HCT116 (cell line): ENCODE measurements around the gene PDE6C. TPM values are rescaled to one million over a fixed set of nuclear protein-coding genes. Genes with fewer than 3 reads are reported as not detected.

Source experiments
- ATAC-seq: fragments of 200-7000 bp; cut with Tn5 transposase; 2 replicates; pipeline ENCODE4 v1.9.1; 2020; ENCODE audit warnings: mild to moderate bottlenecking, moderate library complexity
- BruUV-seq: library from RNA; stranded (reverse); fragments of 400-500 nt; replicated peaks from 2 replicates; lab custom pipeline; 2021; lab: Mats Ljungman, UMichigan
- CTCF ChIA-PET: fragments of 300-600 bp; sonication (Branson Sonifier 250); formaldehyde crosslinking; loops from one replicate; lab custom pipeline; 2021; ENCODE audit warnings: antibody characterized with exemption; lab: Charles Lee
- POLR2A ChIA-PET: fragments of 300-600, 350-600 bp; sonication (Branson Sonifier 250); formaldehyde crosslinking; loops from one replicate; lab custom pipeline; 2021; ENCODE audit warnings: antibody characterized with exemption; lab: Charles Lee
- RAD21 ChIA-PET, 2 experiments: fragments of 300-600 bp; sonication (Branson Sonifier 250); formaldehyde crosslinking; loops; one replicate each; lab custom pipeline; 2023; ENCODE audit warnings: low total read pairs in 2 of 2; ENCODE audit not compliant: uncharacterized antibody in 2 of 2, unreplicated experiment in 2 of 2, low non-redundant PET in 1 of 2; lab: Charles Lee
- DNase-seq: peaks from one replicate; pipeline ENCODE4 v3.0.0-alpha.2; 2010; ENCODE audit warnings: low read depth, low spot score
- H2AFZ ChIP-seq: fragments of 200-600 bp; shearing (Covaris generic), sonication (generic); 2 replicates; pipeline ENCODE4 v1.6.1; 2017; ENCODE audit warnings: low read depth, mixed run types, mixed read lengths, antibody characterized with exemption, low read length; ENCODE audit not compliant: poor library complexity, severe bottlenecking
- H3K27ac ChIP-seq: 2 replicates; pipeline ENCODE4 v1.5.1; 2012; ENCODE audit warnings: low read depth, low read length
- H3K27me3 ChIP-seq: fragments of 200-600 bp; sonication (generic); 2 replicates; pipeline ENCODE4 v1.6.1; 2016; ENCODE audit warnings: mixed run types, low read length, mixed read lengths; ENCODE audit not compliant: insufficient read depth
- H3K36me3 ChIP-seq, 2 experiments: fragments of 200-500 bp in 1 of 2; fragments of 200-600 bp in 1 of 2; sonication (Bioruptor generic) in 1 of 2; sonication (generic) in 1 of 2; 2 replicates each; pipeline versions ENCODE4 v1.5.1 to v1.6.1; 2014 to 2016; ENCODE audit warnings: low read length in 2 of 2, inconsistent platforms in 1 of 2, mixed read lengths in 1 of 2, mixed run types in 1 of 2; ENCODE audit not compliant: insufficient read depth in 2 of 2, control insufficient read depth in 1 of 2
- H3K4me1 ChIP-seq, 2 experiments: fragments of 200-600 bp in 1 of 2; sonication (generic) in 1 of 2; 2 replicates each; pipeline versions ENCODE4 v1.5.1 to v1.6.1; 2012 to 2017; ENCODE audit warnings: low read length in 2 of 2, inconsistent platforms in 1 of 2, mild to moderate bottlenecking in 1 of 2, mixed read lengths in 1 of 2, mixed run types in 1 of 2, moderate library complexity in 1 of 2; ENCODE audit not compliant: insufficient read depth in 2 of 2, control insufficient read depth in 1 of 2
- H3K4me2 ChIP-seq: fragments of 200-600 bp; sonication (generic); 2 replicates; pipeline ENCODE4 v1.6.1; 2017; ENCODE audit warnings: mixed run types, low read length, mixed read lengths
- H3K4me3 ChIP-seq, 2 experiments: fragments of 200-600 bp in 1 of 2; sonication (generic) in 1 of 2; replicated peaks in 1 of 2; 2 replicates each; pipeline ENCODE4 v1.5.1; 2011 to 2016; ENCODE audit warnings: low read length in 2 of 2, control low read depth in 1 of 2, low read depth in 1 of 2, mild to moderate bottlenecking in 1 of 2, mixed read lengths in 1 of 2, mixed run types in 1 of 2
- H3K79me2 ChIP-seq: fragments of 200-600 bp; sonication (generic); 2 replicates; pipeline ENCODE4 v1.6.1; 2017; ENCODE audit warnings: mild to moderate bottlenecking, mixed run types, low read length, moderate library complexity, mixed read lengths; ENCODE audit not compliant: insufficient read depth
- H3K9ac ChIP-seq: fragments of 200-600 bp; sonication (generic); 2 replicates; pipeline ENCODE4 v1.6.1; 2016; ENCODE audit warnings: low read length, mixed read lengths
- H3K9me2 ChIP-seq: fragments of 200-600 bp; sonication (generic), shearing (Covaris generic); 2 replicates; pipeline ENCODE4 v1.6.1; 2017; ENCODE audit warnings: mixed run types, mild to moderate bottlenecking, moderate library complexity; ENCODE audit not compliant: insufficient read depth
- H3K9me3 ChIP-seq, 2 experiments: fragments of 200-500 bp in 1 of 2; fragments of 200-600 bp in 1 of 2; sonication (Bioruptor generic) in 1 of 2; sonication (generic) in 1 of 2; 2 replicates each; pipeline ENCODE4 v1.6.1; 2014 to 2017; ENCODE audit warnings: low read length in 2 of 2, mixed read lengths in 2 of 2, inconsistent platforms in 1 of 2, low read depth in 1 of 2, mild to moderate bottlenecking in 1 of 2, mixed run types in 1 of 2, moderate library complexity in 1 of 2; ENCODE audit not compliant: control insufficient read depth in 1 of 2, insufficient read depth in 1 of 2
- H4K20me1 ChIP-seq: fragments of 200-600 bp; sonication (generic), shearing (Covaris generic); 2 replicates; pipeline ENCODE4 v1.6.1; 2017; ENCODE audit warnings: mixed run types, mild to moderate bottlenecking, moderate library complexity; ENCODE audit not compliant: insufficient read depth
- CEBPB ChIP-seq: IDR thresholded peaks from 2 replicates; pipeline ENCODE4 v1.6.1; 2012; ENCODE audit warnings: low read depth
- EGR1 ChIP-seq: IDR thresholded peaks from 2 replicates; pipeline ENCODE4 v1.6.1; 2012; ENCODE audit warnings: low read depth
- ELF1 ChIP-seq: IDR thresholded peaks from 2 replicates; pipeline ENCODE4 v1.6.1; 2012; ENCODE audit warnings: low read depth, borderline replicate concordance
- EZH2phosphoT487 ChIP-seq: fragments of 200-600 bp; IDR thresholded peaks from 2 replicates; pipeline ENCODE4 v1.6.1; 2018; ENCODE audit warnings: antibody characterized with exemption, borderline replicate concordance
- POLR2AphosphoS5 ChIP-seq: IDR thresholded peaks from 2 replicates; pipeline ENCODE4 v1.6.1; 2011; ENCODE audit warnings: mild to moderate bottlenecking, low read depth, low read length, moderate library complexity
- RAD21 ChIP-seq: IDR thresholded peaks from 2 replicates; pipeline ENCODE4 v1.6.1; 2012; ENCODE audit warnings: low read depth, mild to moderate bottlenecking
- SIN3A ChIP-seq: IDR thresholded peaks from 2 replicates; pipeline ENCODE4 v1.6.1; 2012; ENCODE audit warnings: low read depth
- ZFX ChIP-seq: fragments of 450-650 bp; IDR thresholded peaks from 2 replicates; pipeline ENCODE4 v1.6.1; 2017
- ZNF274 ChIP-seq: fragments of 200-500 bp; sonication (Bioruptor generic); IDR thresholded peaks from 2 replicates; pipeline ENCODE4 v1.6.1; 2014; ENCODE audit warnings: mild to moderate bottlenecking, low read depth, low read length, inconsistent platforms
- intact Hi-C: fragments of 100-400 bp; cut with micrococcal nuclease; formaldehyde crosslinking; loops from 2 replicates; pipeline ENCODE4 v1.10.0; 2022
- total RNA-seq: library from RNA; stranded (reverse); gene quantifications from one replicate; pipeline ENCODE4 v1.2.1, GENCODE V29; 2021; ENCODE audit not compliant: unreplicated experiment
- TF ChIP-seq, protein P1 (sequence below): IDR thresholded peaks from 2 replicates; pipeline ENCODE4 v1.6.1; 2012
- TF ChIP-seq, protein P2 (sequence below): IDR thresholded peaks from 2 replicates; pipeline ENCODE4 v1.6.1; 2012; ENCODE audit warnings: low read depth

The PDE6C gene
- total RNA-seq, 1 experiment from 2014 or later = not detected

DNA sequence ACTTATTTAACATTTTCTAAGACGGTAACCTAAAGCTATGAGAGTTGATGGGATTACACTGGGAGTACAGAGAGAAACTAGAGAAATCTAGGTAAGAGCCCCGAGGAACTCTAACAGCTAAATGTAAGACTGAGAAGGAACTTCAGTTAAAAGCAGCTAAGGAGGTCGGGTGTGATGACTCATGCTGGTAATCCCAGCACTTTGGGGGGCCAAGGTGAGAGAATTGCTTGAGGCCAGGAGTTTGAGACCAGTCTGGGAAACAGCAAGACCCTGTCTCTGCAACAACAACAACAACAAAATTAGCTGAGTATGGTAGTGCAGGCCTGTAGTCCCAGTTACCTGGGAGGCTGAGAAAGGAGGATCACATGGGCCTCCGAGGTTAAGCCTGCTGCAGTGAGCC, 66.0 kb downstream of the PDE6C start:
- ATAC-seq (no peak), DNase-seq (no peak)
- Histone ChIP-seq H2AFZ (no peak overlapping the region), H4K20me1 (no peaks in the 10 kb centered on the region), H3K79me2 (no peaks in the 10 kb centered on the region), H3K27me3 (no peaks in the 10 kb centered on the region), H3K4me3 (no peak overlapping the region), H3K4me2 (no peak overlapping the region), H3K36me3 (peaks cover 9 to 12% of the 10 kb centered on the region in 2 experiments; a peak in 3 of 4 replicates), H3K9me3 (no peaks in the 10 kb centered on the region), H3K9ac (no peak overlapping the region), H3K4me1 (no peaks in the 10 kb centered on the region), H3K9me2 (no peaks in the 10 kb centered on the region), H3K27ac (no peak overlapping the region)
- ChIA-PET RAD21 (interaction anchor here in 1 of 2 experiments (1.3 kb wide), 1 partner anchor 124 kb away, joined by 4 read pairs; no protein-coding TSS in a partner anchor), POLR2A (no interaction called here), CTCF (interaction anchor here (0.6 to 3.1 kb wide), 6 partner anchors 124 to 303 kb away, joined by 3 to 23 read pairs (median 4); no protein-coding TSS in a partner anchor)
- intact Hi-C loops = no loop called here
- BruUV-seq = no TSS peak
- TF ChIP-seq POLR2AphosphoS5 = no peak
- TF ChIP-seq ZFX = no peak
- TF ChIP-seq ELF1 = no peak
- TF ChIP-seq, protein P1, sequence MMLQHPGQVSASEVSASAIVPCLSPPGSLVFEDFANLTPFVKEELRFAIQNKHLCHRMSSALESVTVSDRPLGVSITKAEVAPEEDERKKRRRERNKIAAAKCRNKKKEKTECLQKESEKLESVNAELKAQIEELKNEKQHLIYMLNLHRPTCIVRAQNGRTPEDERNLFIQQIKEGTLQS = no peak
- no peak for TF ChIP-seq SIN3A
- TF ChIP-seq EZH2phosphoT487 = no peak
- TF ChIP-seq, protein P2, sequence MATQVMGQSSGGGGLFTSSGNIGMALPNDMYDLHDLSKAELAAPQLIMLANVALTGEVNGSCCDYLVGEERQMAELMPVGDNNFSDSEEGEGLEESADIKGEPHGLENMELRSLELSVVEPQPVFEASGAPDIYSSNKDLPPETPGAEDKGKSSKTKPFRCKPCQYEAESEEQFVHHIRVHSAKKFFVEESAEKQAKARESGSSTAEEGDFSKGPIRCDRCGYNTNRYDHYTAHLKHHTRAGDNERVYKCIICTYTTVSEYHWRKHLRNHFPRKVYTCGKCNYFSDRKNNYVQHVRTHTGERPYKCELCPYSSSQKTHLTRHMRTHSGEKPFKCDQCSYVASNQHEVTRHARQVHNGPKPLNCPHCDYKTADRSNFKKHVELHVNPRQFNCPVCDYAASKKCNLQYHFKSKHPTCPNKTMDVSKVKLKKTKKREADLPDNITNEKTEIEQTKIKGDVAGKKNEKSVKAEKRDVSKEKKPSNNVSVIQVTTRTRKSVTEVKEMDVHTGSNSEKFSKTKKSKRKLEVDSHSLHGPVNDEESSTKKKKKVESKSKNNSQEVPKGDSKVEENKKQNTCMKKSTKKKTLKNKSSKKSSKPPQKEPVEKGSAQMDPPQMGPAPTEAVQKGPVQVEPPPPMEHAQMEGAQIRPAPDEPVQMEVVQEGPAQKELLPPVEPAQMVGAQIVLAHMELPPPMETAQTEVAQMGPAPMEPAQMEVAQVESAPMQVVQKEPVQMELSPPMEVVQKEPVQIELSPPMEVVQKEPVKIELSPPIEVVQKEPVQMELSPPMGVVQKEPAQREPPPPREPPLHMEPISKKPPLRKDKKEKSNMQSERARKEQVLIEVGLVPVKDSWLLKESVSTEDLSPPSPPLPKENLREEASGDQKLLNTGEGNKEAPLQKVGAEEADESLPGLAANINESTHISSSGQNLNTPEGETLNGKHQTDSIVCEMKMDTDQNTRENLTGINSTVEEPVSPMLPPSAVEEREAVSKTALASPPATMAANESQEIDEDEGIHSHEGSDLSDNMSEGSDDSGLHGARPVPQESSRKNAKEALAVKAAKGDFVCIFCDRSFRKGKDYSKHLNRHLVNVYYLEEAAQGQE = no peak
- no peak for TF ChIP-seq RAD21
- no peak for TF ChIP-seq CEBPB
- no peak for TF ChIP-seq EGR1
- TF ChIP-seq ZNF274 = no peak
